PFSK-1 (cell line): ENCODE results near the gene DKC1.

Experiments used
- FOXP2 ChIP-seq: optimal IDR thresholded peaks from 2 replicates; pipeline ENCODE3; 2011; ENCODE audit warnings: borderline replicate concordance, control low read depth, inconsistent platforms; ENCODE audit not compliant: insufficient read depth; ENCODE audit errors: extremely low read length, extremely low read depth
- POLR2AphosphoS5 ChIP-seq: IDR thresholded peaks from 2 replicates; pipeline ENCODE4 v1.6.1; 2012; ENCODE audit warnings: low read depth, mild to moderate bottlenecking, control low read depth, low read length, moderate library complexity
- SIN3A ChIP-seq: IDR thresholded peaks from 2 replicates; pipeline ENCODE4 v1.6.1; 2012; ENCODE audit warnings: mild to moderate bottlenecking, low read length, moderate library complexity, borderline replicate concordance; ENCODE audit not compliant: insufficient read depth
- TAF1 ChIP-seq: IDR thresholded peaks from 2 replicates; pipeline ENCODE4 v1.6.1; 2012; ENCODE audit warnings: low read length, control low read depth, borderline replicate concordance; ENCODE audit not compliant: insufficient read depth
- TF ChIP-seq, protein P1 (sequence below), 2 experiments: IDR thresholded peaks; 2 replicates each; pipeline versions ENCODE4 v1.6.1 to v1.8.0; 2011 to 2012; ENCODE audit warnings: low read depth in 2 of 2, low read length in 2 of 2, control low read depth in 1 of 2, inconsistent platforms in 1 of 2, mild to moderate bottlenecking in 1 of 2, moderate library complexity in 1 of 2; ENCODE audit not compliant: insufficient read depth in 1 of 2

Gene DKC1

DNA sequence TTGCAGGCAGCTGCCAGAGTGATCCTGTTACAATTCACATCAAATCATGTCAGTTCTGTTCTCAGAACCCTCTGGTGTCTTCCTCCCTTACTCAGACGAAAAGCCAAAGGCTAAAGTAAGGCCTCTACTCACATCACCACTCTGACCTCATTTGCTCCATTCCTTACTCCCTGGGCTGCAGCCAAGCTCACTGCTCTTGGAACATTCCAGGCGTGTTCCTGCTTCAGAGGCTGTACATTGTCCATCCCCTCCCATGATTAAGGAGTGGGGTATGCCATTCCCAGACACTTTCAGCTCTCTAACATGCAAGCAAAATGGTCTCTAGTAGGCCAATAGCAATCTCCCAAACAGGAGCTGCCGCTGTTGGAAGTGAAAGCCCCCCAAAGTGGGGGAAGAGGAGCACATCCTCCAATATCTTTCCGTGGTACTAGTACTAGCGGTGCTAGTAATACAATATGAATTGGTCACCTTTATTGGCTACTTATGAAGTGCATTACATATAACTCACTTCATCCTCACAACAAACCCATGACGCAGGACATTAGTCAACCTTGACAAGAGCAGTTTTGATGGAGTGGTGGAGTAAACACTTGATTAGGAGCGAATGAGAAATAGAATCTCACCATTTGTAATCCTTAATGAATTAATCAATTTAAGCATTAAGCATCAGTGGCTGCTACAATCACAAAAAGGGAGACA is 26.8 kb upstream of the DKC1 start:
- no peak for TF ChIP-seq POLR2AphosphoS5
- TF ChIP-seq SIN3A: no peak
- TF ChIP-seq FOXP2: no peak
- TF ChIP-seq TAF1: no peak
- TF ChIP-seq, protein P1, sequence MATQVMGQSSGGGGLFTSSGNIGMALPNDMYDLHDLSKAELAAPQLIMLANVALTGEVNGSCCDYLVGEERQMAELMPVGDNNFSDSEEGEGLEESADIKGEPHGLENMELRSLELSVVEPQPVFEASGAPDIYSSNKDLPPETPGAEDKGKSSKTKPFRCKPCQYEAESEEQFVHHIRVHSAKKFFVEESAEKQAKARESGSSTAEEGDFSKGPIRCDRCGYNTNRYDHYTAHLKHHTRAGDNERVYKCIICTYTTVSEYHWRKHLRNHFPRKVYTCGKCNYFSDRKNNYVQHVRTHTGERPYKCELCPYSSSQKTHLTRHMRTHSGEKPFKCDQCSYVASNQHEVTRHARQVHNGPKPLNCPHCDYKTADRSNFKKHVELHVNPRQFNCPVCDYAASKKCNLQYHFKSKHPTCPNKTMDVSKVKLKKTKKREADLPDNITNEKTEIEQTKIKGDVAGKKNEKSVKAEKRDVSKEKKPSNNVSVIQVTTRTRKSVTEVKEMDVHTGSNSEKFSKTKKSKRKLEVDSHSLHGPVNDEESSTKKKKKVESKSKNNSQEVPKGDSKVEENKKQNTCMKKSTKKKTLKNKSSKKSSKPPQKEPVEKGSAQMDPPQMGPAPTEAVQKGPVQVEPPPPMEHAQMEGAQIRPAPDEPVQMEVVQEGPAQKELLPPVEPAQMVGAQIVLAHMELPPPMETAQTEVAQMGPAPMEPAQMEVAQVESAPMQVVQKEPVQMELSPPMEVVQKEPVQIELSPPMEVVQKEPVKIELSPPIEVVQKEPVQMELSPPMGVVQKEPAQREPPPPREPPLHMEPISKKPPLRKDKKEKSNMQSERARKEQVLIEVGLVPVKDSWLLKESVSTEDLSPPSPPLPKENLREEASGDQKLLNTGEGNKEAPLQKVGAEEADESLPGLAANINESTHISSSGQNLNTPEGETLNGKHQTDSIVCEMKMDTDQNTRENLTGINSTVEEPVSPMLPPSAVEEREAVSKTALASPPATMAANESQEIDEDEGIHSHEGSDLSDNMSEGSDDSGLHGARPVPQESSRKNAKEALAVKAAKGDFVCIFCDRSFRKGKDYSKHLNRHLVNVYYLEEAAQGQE (IDR thresholded peaks at IDR 0.05; ENCODE audit: insufficient read depth in 1 of 2, low read depth in 2 of 2, low read length in 2 of 2): no peak

DNA sequence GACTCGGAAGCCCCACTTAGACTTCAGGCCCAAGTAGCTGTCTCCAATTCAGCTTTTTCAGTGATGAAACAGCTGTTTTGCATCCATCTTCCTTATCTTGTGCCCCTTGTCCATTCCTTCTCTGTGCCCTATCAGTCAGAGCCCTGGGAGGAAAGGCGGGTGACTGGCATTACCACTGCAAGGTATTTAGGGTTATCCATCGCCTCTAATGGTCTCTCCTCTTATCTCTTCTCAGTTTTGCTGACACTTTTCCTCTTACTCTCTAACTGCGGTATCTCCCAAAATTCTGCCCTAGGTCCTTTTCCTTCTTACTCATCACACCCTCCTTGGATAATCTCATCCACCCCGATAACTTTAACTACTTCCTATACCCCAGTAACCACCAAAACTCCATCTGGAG is 25.5 kb upstream of the DKC1 start:
- no peak for TF ChIP-seq FOXP2
- no peak for TF ChIP-seq SIN3A
- TF ChIP-seq TAF1: no peak
- TF ChIP-seq, protein P1 (IDR thresholded peaks at IDR 0.05; ENCODE audit: insufficient read depth in 1 of 2, low read depth in 2 of 2, low read length in 2 of 2): no peak
- TF ChIP-seq POLR2AphosphoS5: no peak

DNA sequence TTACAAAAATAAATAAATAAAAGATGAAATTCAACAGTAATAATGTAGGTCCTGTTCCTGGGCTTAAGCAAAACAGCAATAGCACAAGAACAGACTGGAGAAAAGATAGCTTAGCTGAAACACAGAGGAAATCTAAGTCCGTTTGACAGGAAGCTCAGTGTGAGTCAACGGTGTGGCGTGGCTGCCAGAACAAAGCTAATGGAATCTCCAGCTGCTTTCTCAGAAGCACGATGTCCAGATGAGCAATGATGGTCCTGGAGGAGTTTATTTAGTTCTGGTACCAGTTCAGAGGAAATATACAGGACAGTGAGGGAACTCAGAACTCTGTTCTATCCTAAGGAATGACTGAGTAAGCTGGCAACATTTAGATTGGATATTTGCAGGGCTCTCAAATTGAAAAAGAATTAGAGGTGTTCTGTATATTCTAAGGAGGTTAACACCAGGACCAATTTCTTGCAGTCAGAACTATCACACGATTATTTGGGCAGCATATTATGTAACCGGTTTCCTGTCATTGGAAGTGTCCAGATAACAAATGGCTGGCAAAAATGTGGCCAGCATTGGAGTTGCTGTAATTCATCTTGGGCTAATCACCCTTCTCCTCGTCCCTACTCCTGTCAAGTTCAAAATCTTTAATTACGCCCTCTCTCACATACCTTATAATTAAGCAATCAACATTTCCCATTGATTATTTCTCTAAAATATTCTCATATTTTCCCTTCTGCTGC is 24.5 kb upstream of the DKC1 start:
- TF ChIP-seq TAF1: no peak
- no peak for TF ChIP-seq FOXP2
- TF ChIP-seq, protein P1 (IDR thresholded peaks at IDR 0.05; ENCODE audit: insufficient read depth in 1 of 2, low read depth in 2 of 2, low read length in 2 of 2): no peak
- no peak for TF ChIP-seq SIN3A

DNA sequence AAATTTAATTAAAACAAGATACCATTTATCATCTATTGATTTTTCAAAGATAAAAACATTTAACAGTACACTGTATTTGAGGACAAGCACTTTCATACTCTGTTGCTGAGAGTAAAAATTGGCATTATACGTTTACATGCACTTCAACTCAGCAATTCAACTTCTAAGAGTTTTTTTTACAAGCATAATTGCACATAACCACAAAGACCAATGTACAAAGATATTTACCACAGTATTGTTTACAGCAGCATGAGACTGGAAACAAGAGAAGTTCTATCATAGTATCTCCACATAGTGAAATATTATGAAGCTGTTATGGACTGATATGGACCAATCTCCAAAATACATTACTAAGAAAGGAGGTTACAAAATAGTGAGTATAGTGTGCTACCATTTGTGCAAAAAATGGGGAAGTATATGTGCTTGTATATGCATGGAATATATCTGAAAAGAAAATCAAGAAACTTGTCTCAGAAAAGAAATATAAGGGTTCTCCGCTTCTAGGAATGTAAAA is 22.7 kb upstream of the DKC1 start:
- no peak for TF ChIP-seq SIN3A
- no peak for TF ChIP-seq POLR2AphosphoS5
- TF ChIP-seq FOXP2: no peak

DNA sequence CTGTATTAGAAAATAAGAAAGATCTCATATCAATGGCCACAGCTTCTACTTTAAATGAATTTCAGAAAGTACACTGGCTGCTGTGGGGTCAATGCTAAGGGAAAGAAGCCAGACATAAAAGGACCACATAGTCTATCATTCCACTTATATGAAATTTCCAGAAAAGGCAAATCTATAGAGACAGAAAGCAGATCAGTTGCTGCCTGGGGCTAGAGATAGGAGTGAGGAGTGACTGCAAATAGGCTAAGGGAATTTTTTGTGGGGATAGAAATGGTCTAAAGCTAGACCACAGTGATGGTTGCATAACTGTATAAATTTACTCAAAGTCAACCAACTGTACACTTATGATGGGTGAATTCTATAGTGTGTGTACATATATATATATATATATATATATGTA is 20.1 kb upstream of the DKC1 start:
- no peak for TF ChIP-seq TAF1
- TF ChIP-seq POLR2AphosphoS5: no peak
- TF ChIP-seq SIN3A: no peak
- no peak for TF ChIP-seq FOXP2
- TF ChIP-seq, protein P1 (IDR thresholded peaks at IDR 0.05; ENCODE audit: insufficient read depth in 1 of 2, low read depth in 2 of 2, low read length in 2 of 2): no peak
